A549 (cell line): ENCODE results near the gene IRGQ. TPM values are rescaled to one million over a fixed set of nuclear protein-coding genes. Genes with fewer than 3 reads are reported as not detected.
"Not testable (repeated sequence)": the region's sequence is repeated elsewhere in the genome, so short reads cannot be mapped to it uniquely, and the experiment has no call there.

Experiments
- ATAC-seq, 2 experiments: fragments of 200-7000 bp in 1 of 2; fragments of >200 bp in 1 of 2; cut with Nextera tagmentation in 1 of 2; cut with Tn5 transposase in 1 of 2; 3 replicates each; pipeline versions ENCODE4 v1.8.0 to v1.9.1; 2018 to 2020; ENCODE audit warnings: mild to moderate bottlenecking in 1 of 2, moderate library complexity in 1 of 2
- CTCF ChIA-PET: fragments of 300-600 bp; sonication (Branson Sonifier 250); formaldehyde crosslinking; extraction: SDS; loops from one replicate; lab custom pipeline; 2021; ENCODE audit warnings: antibody characterized with exemption, inconsistent platforms; lab: Yijun Ruan, JAX
- POLR2A ChIA-PET: fragments of 350-600 bp; formaldehyde crosslinking; extraction: SDS; loops from one replicate; lab custom pipeline; 2021; ENCODE audit warnings: antibody characterized with exemption, inconsistent platforms; lab: Yijun Ruan, JAX
- DNase-seq, 2 experiments: peaks; one replicate each; pipeline versions ENCODE4 v3.0.0 to v3.0.0-alpha.2; 2011 to 2016; ENCODE audit warnings: low read depth in 1 of 2, low spot score in 1 of 2
- FAIRE-seq: peaks from 2 replicates; lab custom pipeline; 2011; peaks lifted over from hg19 to GRCh38; lab: Jason Lieb, UNC
- H3K27ac ChIP-seq, 2 experiments: fragments of >200 bp; sonication (Bioruptor Twin); formaldehyde crosslinking; 3 replicates each; pipeline ENCODE4 v1.5.1; 2016 to 2017
- H3K4me1 ChIP-seq: fragments of >200 bp; sonication (Bioruptor Twin); formaldehyde crosslinking; 3 replicates; pipeline ENCODE4 v1.6.1; 2016
- H3K4me2 ChIP-seq: fragments of >200 bp; sonication (Bioruptor Twin); formaldehyde crosslinking; 3 replicates; pipeline ENCODE4 v1.6.1; 2016
- H3K4me3 ChIP-seq: fragments of >200 bp; sonication (Bioruptor Twin); formaldehyde crosslinking; 3 replicates; pipeline ENCODE4 v1.5.1; 2016
- H3K9me3 ChIP-seq: fragments of >200 bp; sonication (Bioruptor Twin); formaldehyde crosslinking; 3 replicates; pipeline ENCODE4 v1.6.1; 2016
- BHLHE40 ChIP-seq: IDR thresholded peaks from 2 replicates; pipeline ENCODE4 v1.6.1; 2012; ENCODE audit warnings: low read depth, low read length, inconsistent platforms
- CBX2 ChIP-seq: fragments of 200-600 bp; sonication (generic); IDR thresholded peaks from 2 replicates; pipeline ENCODE4 v1.6.1; 2016; ENCODE audit warnings: low read depth, mild to moderate bottlenecking, borderline replicate concordance
- CBX8 ChIP-seq: fragments of 200-600 bp; sonication (generic); IDR thresholded peaks from 2 replicates; pipeline ENCODE4 v1.6.1; 2016
- CHD2 ChIP-seq: fragments of 150-350 bp; IDR thresholded peaks from 2 replicates; pipeline ENCODE4 v1.6.1; 2014; ENCODE audit warnings: low read length; ENCODE audit not compliant: partially characterized antibody
- EP300 ChIP-seq, 2 experiments: fragments of >200 bp; sonication (Bioruptor Twin); formaldehyde crosslinking; IDR thresholded peaks; 2 replicates in 1 of 2; 3 replicates in 1 of 2; pipeline ENCODE4 v1.6.1; 2016 to 2017
- FOXS1 ChIP-seq: fragments of 250-450 bp; sonication (Bioruptor Pico); IDR thresholded peaks from 2 replicates; pipeline ENCODE4 v1.5.0; 2020; ENCODE audit warnings: mild to moderate bottlenecking, moderate library complexity
- HOXA7 ChIP-seq: fragments of 250-450 bp; sonication (Bioruptor Pico); IDR thresholded peaks from 2 replicates; pipeline ENCODE4 v1.5.0; 2020; ENCODE audit warnings: mild to moderate bottlenecking, moderate library complexity
- JUNB ChIP-seq: fragments of >200 bp; sonication (Bioruptor Twin); formaldehyde crosslinking; IDR thresholded peaks from 2 replicates; pipeline ENCODE4 v1.6.1; 2016
- KDM1A ChIP-seq: fragments of 200-600 bp; sonication (generic); IDR thresholded peaks from 2 replicates; pipeline ENCODE4 v1.6.1; 2016; ENCODE audit warnings: low read depth, mild to moderate bottlenecking
- MYC ChIP-seq: IDR thresholded peaks from 2 replicates; pipeline ENCODE4 v1.6.1; 2012; ENCODE audit warnings: mild to moderate bottlenecking, inconsistent platforms, low read length, improper control_type of control experiment, borderline replicate concordance
- NFE2L2 ChIP-seq: fragments of 150-350 bp; conservative IDR thresholded peaks from 2 replicates; pipeline ENCODE4 v1.6.1; 2014; ENCODE audit warnings: low read length
- NPAS2 ChIP-seq: fragments of 250-450 bp; sonication (Bioruptor Pico); IDR thresholded peaks from 2 replicates; pipeline ENCODE4 v1.8.0; 2022; ENCODE audit warnings: mild to moderate bottlenecking, moderate library complexity, borderline replicate concordance
- NR3C1 ChIP-seq: fragments of >200 bp; sonication (Bioruptor Twin); formaldehyde crosslinking; IDR thresholded peaks from 3 replicates; pipeline ENCODE4 v1.6.1; 2017
- POLR2AphosphoS2 ChIP-seq: conservative IDR thresholded peaks from 2 replicates; pipeline ENCODE4 v1.6.1; 2012; ENCODE audit warnings: low read length, improper control_type of control experiment, inconsistent platforms
- RAD21 ChIP-seq, 2 experiments: fragments of >200 bp in 1 of 2; sonication (Bioruptor Twin) in 1 of 2; formaldehyde crosslinking in 1 of 2; IDR thresholded peaks in 1 of 2; conservative IDR thresholded peaks in 1 of 2; 2 replicates in 1 of 2; 3 replicates in 1 of 2; pipeline ENCODE4 v1.6.1; 2012 to 2018; ENCODE audit warnings: inconsistent platforms in 1 of 2
- RCOR1 ChIP-seq: fragments of 150-350 bp; IDR thresholded peaks from 2 replicates; pipeline ENCODE4 v1.6.1; 2014; ENCODE audit warnings: antibody characterized with exemption, low read length, low read depth
- RNF2 ChIP-seq: fragments of 200-600 bp; sonication (generic); IDR thresholded peaks from 2 replicates; pipeline ENCODE4 v1.6.1; 2016; ENCODE audit warnings: low read depth, mild to moderate bottlenecking, antibody characterized with exemption, moderate library complexity, borderline replicate concordance
- SMC3 ChIP-seq: fragments of >200 bp; sonication (Bioruptor Twin); formaldehyde crosslinking; IDR thresholded peaks from 3 replicates; pipeline ENCODE4 v1.6.1; 2018; ENCODE audit warnings: inconsistent platforms
- SREBF2 ChIP-seq: fragments of 450-650 bp; IDR thresholded peaks from 2 replicates; pipeline ENCODE4 v1.6.1; 2014; ENCODE audit warnings: mild to moderate bottlenecking, moderate library complexity
- WGBS: methylation state at CpG from one replicate; pipeline ENCODE4 v1.1.6; 2017; ENCODE audit errors: missing lambda C conversion rate; 5-methylcytosine and 5-hydroxymethylcytosine counted together
- polyA plus RNA-seq, 4 experiments: library from polyadenylated mRNA; depleted of rRNA in 3 of 4; stranded (reverse); fragments of >200 nt; fragmentation: RNase III in 1 of 4; extraction: RNeasy Plus Mini Kit Qiagen cat#74134 plus additional on column Dnase treatment in 1 of 4; gene quantifications; 2 replicates in 3 of 4; 3 replicates in 1 of 4; pipeline ENCODE4 v1.2.3, GENCODE V29; 2011 to 2017
- TF ChIP-seq, protein P1 (sequence below): fragments of 250-450 bp; sonication (Bioruptor Pico); IDR thresholded peaks from 2 replicates; pipeline ENCODE4 v1.5.0; 2020; ENCODE audit warnings: low read depth, mild to moderate bottlenecking, moderate library complexity
- TF ChIP-seq, protein P2 (sequence below): fragments of >200 bp; sonication (Bioruptor Twin); formaldehyde crosslinking; IDR thresholded peaks from 3 replicates; pipeline ENCODE4 v1.6.1; 2016
- TF ChIP-seq, protein P3 (sequence below): IDR thresholded peaks from 2 replicates; pipeline ENCODE4 v1.6.1; 2012

IRGQ gene
- polyA plus RNA-seq, 2 of the 4 experiments (the other 2 are of a cell fraction) = 6.5 to 10.0 TPM

DNA sequence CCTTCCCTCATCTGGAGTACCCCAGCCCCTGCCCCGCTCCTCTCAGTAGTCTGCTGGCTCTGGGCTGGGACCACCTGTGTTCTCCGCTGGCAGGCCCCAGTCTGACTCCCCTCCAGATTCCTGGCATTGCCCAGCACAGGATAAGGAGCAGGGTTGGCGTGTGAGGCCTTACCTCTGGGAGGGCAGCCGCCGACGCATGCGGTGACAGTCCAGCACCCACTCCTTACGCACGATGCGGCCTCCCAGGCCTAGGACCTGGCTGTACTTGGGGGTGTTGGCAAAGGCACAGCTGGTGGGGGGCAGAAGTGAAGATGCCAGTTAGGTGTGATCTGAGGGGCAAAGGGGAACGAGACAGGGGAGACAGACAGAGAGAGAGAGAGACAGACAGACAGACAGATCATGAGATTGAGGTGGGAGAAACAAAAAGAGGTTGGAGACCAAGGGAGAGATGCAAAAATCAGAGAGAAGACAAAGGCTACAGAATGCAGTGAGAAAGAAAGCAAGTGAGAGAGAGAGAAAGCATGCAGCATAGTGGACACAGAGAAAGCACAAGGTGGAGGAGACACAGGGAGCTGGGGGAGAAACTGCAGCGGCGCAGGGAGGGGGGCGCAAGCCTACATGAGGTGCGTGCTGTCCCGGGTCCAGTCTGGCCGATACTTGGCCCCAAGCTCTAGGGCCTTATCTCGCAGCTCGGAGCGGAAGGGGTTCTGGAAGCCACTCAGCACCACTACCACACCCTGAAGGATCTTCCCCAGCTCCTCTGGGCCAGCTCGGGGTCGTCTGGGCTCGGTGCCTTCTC, 44.3 kb downstream of the IRGQ start:
- 92% methylated on average over 15 of the region's 23 CpGs for WGBS
- no peak overlapping the region for H3K27ac ChIP-seq
- DNase-seq (no peak), FAIRE-seq (no peak), ATAC-seq (no peak)
- TF ChIP-seq JUNB (no peak), BHLHE40 (no peak), MYC (no peak), CHD2 (no peak), CBX2 (no peak), POLR2AphosphoS2 (no peak), SREBF2 (no peak), RAD21 (conservative IDR thresholded peaks at IDR 0.05 in 1 of 2, IDR thresholded peaks at IDR 0.05 in 1 of 2) (no peak), CBX8 (no peak), KDM1A (no peak)
- TF ChIP-seq, protein P1, sequence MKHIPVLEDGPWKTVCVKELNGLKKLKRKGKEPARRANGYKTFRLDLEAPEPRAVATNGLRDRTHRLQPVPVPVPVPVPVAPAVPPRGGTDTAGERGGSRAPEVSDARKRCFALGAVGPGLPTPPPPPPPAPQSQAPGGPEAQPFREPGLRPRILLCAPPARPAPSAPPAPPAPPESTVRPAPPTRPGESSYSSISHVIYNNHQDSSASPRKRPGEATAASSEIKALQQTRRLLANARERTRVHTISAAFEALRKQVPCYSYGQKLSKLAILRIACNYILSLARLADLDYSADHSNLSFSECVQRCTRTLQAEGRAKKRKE = no peak
- TF ChIP-seq, protein P2, sequence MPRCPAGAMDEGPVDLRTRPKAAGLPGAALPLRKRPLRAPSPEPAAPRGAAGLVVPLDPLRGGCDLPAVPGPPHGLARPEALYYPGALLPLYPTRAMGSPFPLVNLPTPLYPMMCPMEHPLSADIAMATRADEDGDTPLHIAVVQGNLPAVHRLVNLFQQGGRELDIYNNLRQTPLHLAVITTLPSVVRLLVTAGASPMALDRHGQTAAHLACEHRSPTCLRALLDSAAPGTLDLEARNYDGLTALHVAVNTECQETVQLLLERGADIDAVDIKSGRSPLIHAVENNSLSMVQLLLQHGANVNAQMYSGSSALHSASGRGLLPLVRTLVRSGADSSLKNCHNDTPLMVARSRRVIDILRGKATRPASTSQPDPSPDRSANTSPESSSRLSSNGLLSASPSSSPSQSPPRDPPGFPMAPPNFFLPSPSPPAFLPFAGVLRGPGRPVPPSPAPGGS = no peak
- TF ChIP-seq, protein P3, sequence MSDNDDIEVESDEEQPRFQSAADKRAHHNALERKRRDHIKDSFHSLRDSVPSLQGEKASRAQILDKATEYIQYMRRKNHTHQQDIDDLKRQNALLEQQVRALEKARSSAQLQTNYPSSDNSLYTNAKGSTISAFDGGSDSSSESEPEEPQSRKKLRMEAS = no peak
- H3K4me2 ChIP-seq = no peak overlapping the region
- H3K4me3 ChIP-seq = no peak overlapping the region
- ChIA-PET CTCF (interaction anchor here (0.5 to 8.9 kb wide), 4 partner anchors 9 to 121 kb away, joined by 3 to 167 read pairs (median 4); partner anchors contain the start of gene ZNF575), POLR2A (no interaction called here)
- no peaks in the 10 kb centered on the region for H3K9me3 ChIP-seq
- H3K4me1 ChIP-seq = no peaks in the 10 kb centered on the region

DNA sequence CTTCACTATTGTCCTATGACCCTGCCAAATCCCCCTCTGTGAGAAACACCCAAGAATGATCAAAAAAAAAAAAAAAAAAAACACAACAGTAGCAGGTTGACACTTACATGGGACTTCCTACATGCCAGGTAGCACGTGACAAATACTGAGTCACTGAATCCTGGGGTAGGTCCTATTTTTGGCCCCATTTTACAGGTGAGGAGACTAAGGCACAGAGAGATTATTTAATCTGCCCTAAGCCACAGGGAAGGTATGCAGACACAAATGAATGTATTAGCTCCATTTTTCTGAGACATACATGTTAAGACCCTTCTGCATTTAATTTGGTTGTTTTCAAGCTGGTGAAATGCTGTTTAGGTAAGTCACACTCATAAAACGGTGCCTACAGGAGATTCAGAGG, 47.2 kb downstream of the IRGQ start:
- TF ChIP-seq NPAS2 = no peak
- no peak for TF ChIP-seq RCOR1
- no peak for TF ChIP-seq KDM1A
- no peak for TF ChIP-seq FOXS1 (CRISPR knock-in tag)
- TF ChIP-seq NFE2L2 = no peak
- TF ChIP-seq POLR2AphosphoS2 = no peak
- no peak for TF ChIP-seq HOXA7 (CRISPR knock-in tag)
- no peak for TF ChIP-seq EP300 (IDR thresholded peaks at IDR 0.05)
- no peak for TF ChIP-seq JUNB
- no peak for TF ChIP-seq RNF2
- no peak for TF ChIP-seq SMC3
- no peak for TF ChIP-seq NR3C1
- TF ChIP-seq, all 56 proteins: peak for 0
- FAIRE-seq (no peak), DNase-seq (no peak), ATAC-seq (no peak)
- H3K4me2 ChIP-seq = no peak overlapping the region
- POLR2A ChIA-PET = no interaction called here
- H3K27ac ChIP-seq = no peak overlapping the region
- H3K4me3 ChIP-seq = no peak overlapping the region
- CTCF ChIA-PET = no interaction called here
- H3K9me3 ChIP-seq = no peaks in the 10 kb centered on the region
- H3K4me1 ChIP-seq = no peaks in the 10 kb centered on the region
- WGBS = 84% methylated on average over 2 of the region's 2 CpGs

DNA sequence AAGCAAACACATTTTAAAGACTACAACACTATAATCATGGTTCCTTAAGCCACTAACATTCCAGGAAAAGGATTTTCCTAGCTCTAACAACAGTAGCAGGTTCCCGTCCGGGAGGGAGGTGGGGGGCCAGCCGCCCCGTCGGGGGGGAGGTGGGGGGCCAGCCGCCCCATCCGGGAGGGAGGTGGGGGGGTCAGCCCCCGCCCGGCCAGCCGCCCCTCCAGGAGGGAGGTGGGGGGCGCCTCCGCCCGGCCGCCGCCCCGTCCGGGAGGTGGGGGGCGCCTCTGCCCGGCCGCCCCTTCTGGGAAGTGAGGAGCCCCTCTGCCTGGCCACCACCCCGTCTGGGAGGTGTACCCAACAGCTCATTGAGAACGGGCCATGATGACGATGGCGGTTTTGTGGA, 48.0 kb downstream of the IRGQ start:
- H3K4me3 ChIP-seq, H3K4me2 ChIP-seq, POLR2A ChIA-PET, DNase-seq, H3K27ac ChIP-seq, H3K9me3 ChIP-seq, FAIRE-seq, ATAC-seq, H3K4me1 ChIP-seq: not testable (repeated sequence)
- 72% methylated on average over 4 of the region's 24 CpGs for WGBS
- CTCF ChIA-PET = interaction anchor here (1.4 kb wide), 1 partner anchor 12 kb away, joined by 3 read pairs; no protein-coding TSS in a partner anchor
